ENCODE data around the gene ABCA4.
"Not testable (repeated sequence)": the region's sequence is repeated elsewhere in the genome, so short reads cannot be mapped to it uniquely, and the experiment has no call there.

Gene ABCA4

GRCh38 chr1:93960641-93961147, 160.3 kb downstream of the ABCA4 start:
- Mint-ChIP-seq H3K36me3 (ENCODE audit: low read depth) (no peaks in the 10 kb centered on the region), H3K4me3 (no peak overlapping the region), H3K27ac (peak overlapping the region in 1 of 3 experiments; percentile 30), H3K9me3 (peaks cover 15% of the 10 kb centered on the region), H3K4me1 (no peaks in the 10 kb centered on the region), H3K27me3 (ENCODE audit: low read depth) (peaks cover 3% of the 10 kb centered on the region)
- TF ChIP-seq, protein P1, sequence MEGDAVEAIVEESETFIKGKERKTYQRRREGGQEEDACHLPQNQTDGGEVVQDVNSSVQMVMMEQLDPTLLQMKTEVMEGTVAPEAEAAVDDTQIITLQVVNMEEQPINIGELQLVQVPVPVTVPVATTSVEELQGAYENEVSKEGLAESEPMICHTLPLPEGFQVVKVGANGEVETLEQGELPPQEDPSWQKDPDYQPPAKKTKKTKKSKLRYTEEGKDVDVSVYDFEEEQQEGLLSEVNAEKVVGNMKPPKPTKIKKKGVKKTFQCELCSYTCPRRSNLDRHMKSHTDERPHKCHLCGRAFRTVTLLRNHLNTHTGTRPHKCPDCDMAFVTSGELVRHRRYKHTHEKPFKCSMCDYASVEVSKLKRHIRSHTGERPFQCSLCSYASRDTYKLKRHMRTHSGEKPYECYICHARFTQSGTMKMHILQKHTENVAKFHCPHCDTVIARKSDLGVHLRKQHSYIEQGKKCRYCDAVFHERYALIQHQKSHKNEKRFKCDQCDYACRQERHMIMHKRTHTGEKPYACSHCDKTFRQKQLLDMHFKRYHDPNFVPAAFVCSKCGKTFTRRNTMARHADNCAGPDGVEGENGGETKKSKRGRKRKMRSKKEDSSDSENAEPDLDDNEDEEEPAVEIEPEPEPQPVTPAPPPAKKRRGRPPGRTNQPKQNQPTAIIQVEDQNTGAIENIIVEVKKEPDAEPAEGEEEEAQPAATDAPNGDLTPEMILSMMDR (IDR thresholded peaks at IDR 0.05; ENCODE audit: unreplicated experiment in 3 of 3): no peak

DNA sequence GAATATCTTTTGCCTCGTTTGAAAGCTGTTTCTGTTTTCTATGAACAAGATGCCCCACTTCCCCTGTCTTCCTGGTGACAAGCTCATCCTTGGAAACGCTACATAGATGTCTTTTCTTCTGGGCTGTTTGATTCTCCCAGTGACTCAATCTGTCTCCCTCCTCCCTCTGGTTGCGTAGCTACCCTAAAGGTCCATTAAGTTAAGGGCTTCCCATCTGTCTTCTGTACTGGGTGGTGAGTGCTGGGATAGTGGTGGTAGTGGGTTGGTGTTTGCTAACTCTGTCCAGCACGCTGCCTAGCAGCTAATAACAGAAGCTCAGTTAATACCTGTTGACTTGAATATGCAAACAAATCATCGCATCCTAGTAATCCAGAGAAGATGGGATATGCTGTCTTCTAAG, 161.5 kb downstream of the ABCA4 start:
- H3K9me3 Mint-ChIP-seq: peaks cover 24% of the 10 kb centered on the region
- peaks cover 3% of the 10 kb centered on the region for H3K27me3 Mint-ChIP-seq (ENCODE audit: low read depth)
- H3K27ac Mint-ChIP-seq: no peak overlapping the region
- TF ChIP-seq, protein P1 (IDR thresholded peaks at IDR 0.05; ENCODE audit: unreplicated experiment in 3 of 3): no peak
- no peaks in the 10 kb centered on the region for H3K4me1 Mint-ChIP-seq
- H3K4me3 Mint-ChIP-seq: no peak overlapping the region
- no peaks in the 10 kb centered on the region for H3K36me3 Mint-ChIP-seq (ENCODE audit: low read depth)

DNA sequence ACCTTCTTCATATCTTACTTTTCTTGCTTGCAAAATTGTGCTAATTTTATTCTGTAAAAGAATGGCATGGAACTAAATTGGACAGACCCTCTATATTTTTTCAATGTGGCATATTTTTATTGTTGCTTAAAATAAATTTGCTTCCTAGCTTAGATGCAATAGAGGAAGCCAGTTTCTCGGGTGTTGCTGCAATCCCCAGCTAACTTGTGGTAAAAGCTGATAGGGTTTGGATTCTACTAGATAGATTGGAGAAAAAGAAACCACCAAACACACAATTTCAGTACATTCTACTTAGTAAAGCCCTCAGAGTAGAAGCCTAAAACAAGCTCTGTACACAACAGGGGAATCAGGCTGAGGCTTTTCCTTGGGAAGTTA, 162.2 kb downstream of the ABCA4 start:
- peaks cover 24% of the 10 kb centered on the region for H3K9me3 Mint-ChIP-seq
- TF ChIP-seq, protein P1 (IDR thresholded peaks at IDR 0.05; ENCODE audit: unreplicated experiment in 3 of 3): no peak
- H3K27ac Mint-ChIP-seq: no peak overlapping the region
- no peak overlapping the region for H3K4me3 Mint-ChIP-seq
- H3K27me3 Mint-ChIP-seq (ENCODE audit: low read depth): peaks cover 3% of the 10 kb centered on the region
- H3K36me3 Mint-ChIP-seq (ENCODE audit: low read depth): no peaks in the 10 kb centered on the region
- no peaks in the 10 kb centered on the region for H3K4me1 Mint-ChIP-seq

DNA sequence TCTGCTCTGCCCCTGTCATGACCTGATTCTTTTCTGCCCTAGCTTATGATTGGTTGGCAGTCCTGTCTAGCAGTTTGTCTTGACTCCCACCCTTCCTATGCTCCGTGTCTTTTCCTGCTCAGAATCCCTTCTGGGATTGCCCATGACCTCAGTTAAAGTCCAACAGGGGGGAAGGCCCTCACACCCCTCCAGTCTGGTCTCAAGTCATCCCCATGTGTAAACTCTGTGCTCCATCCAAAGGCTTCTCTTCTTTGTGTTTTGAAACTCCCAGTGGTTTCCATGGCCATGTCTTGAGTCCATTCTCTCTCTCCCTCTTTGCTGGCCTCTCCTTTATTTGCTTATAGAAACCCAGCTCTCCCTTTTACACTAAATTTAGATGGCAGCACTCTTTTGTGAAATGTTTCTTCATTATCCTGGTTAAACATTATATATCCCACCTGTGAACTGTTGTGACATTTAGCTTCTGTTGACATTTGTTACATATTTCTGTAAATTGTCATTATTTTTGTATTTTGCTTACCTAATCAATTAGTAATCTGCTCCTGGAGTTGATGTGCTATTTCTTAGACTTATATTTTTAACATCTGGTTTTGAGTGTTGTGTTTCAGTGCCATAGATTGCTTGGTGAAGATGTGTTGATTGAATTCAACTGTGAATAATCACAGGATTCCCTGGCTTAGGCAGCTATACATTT, 162.8 kb downstream of the ABCA4 start:
- Mint-ChIP-seq H3K27ac (no peak overlapping the region), H3K27me3 (ENCODE audit: low read depth) (peaks cover 3% of the 10 kb centered on the region), H3K36me3 (ENCODE audit: low read depth) (no peaks in the 10 kb centered on the region), H3K9me3 (peaks cover 25% of the 10 kb centered on the region), H3K4me3 (no peak overlapping the region), H3K4me1 (no peaks in the 10 kb centered on the region)
- TF ChIP-seq, protein P1 (IDR thresholded peaks at IDR 0.05; ENCODE audit: unreplicated experiment in 3 of 3): no peak

DNA sequence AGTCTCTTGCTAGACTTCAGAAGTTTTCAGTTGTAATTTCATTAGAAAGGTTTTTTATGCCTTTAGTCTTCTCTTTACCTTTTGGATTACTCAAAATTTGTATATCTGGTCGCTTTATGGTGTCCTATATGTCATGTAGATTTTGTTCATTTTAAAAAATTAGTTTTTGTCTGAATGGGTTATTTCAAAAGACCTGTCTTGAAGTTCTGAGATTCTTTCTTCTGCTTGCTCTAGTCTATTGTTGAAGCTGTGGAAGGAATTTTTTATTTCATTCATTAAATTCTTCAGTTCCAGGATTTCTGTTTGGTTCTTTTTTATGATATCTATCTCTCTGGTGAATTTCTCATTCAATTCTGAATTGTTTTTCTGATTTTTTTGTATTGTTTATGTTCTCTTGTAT, 165.2 kb downstream of the ABCA4 start:
- Mint-ChIP-seq H3K4me3 (no peak overlapping the region), H3K27me3 (ENCODE audit: low read depth) (no peaks in the 10 kb centered on the region), H3K9me3 (peaks cover 47% of the 10 kb centered on the region), H3K36me3 (ENCODE audit: low read depth) (no peaks in the 10 kb centered on the region), H3K27ac (no peak overlapping the region), H3K4me1 (no peaks in the 10 kb centered on the region)
- TF ChIP-seq, protein P1 (IDR thresholded peaks at IDR 0.05; ENCODE audit: unreplicated experiment in 3 of 3): no peak

- not testable (repeated sequence) for H3K27ac Mint-ChIP-seq; H3K36me3 Mint-ChIP-seq (ENCODE audit: low read depth); H3K27me3 Mint-ChIP-seq (ENCODE audit: low read depth); H3K4me3 Mint-ChIP-seq; H3K4me1 Mint-ChIP-seq
- peaks cover 28% of the 10 kb centered on the region for H3K9me3 Mint-ChIP-seq
Observed at GRCh38 chr1:93947002-93947686, 173.8 kb downstream of the ABCA4 start.
